GM12892 (cell line): Measurements from ENCODE around the gene SPIRE1.

ENCODE experiments used
- DNase-seq: peaks from one replicate; pipeline ENCODE4 v3.0.0; 2011; ENCODE audit not compliant: insufficient read length
- FAIRE-seq: peaks from 2 replicates; lab custom pipeline; 2011; peaks lifted over from hg19 to GRCh38; lab: Jason Lieb, UNC
- POLR2A ChIP-seq: IDR thresholded peaks from 2 replicates; pipeline ENCODE4 v1.6.1; 2011; ENCODE audit warnings: low read depth, low read length, control low read depth
- POLR2AphosphoS5 ChIP-seq: IDR thresholded peaks from 2 replicates; pipeline ENCODE4 v1.6.1; 2011; ENCODE audit warnings: low read depth, low read length, control low read depth
- TAF1 ChIP-seq: IDR thresholded peaks from 2 replicates; pipeline ENCODE4 v1.6.1; 2011; ENCODE audit warnings: low read depth, mild to moderate bottlenecking, control low read depth, low read length, borderline replicate concordance

Gene SPIRE1

GRCh38 chr18:12410081-12410481 is 247.8 kb downstream of the SPIRE1 start:
- FAIRE-seq (no peak), DNase-seq (no peak)
- no peak for TF ChIP-seq POLR2AphosphoS5
- TF ChIP-seq POLR2A: no peak
- TF ChIP-seq TAF1: no peak

- no peak for FAIRE-seq
- no peak for DNase-seq
- TF ChIP-seq POLR2AphosphoS5: no peak
- TF ChIP-seq POLR2A: no peak
- no peak for TF ChIP-seq TAF1
Observed at GRCh38 chr18:12409469-12409868, 248.4 kb downstream of the SPIRE1 start.

GRCh38 chr18:12408247-12408869 is 249.5 kb downstream of the SPIRE1 start:
- TF ChIP-seq POLR2A: no peak
- no peak for TF ChIP-seq TAF1
- no peak for TF ChIP-seq POLR2AphosphoS5
- DNase-seq (peak; percentile 35), FAIRE-seq (peak; percentile 74)

GRCh38 chr18:12406371-12407111 is 251.4 kb downstream of the SPIRE1 start:
- FAIRE-seq (no peak), DNase-seq (no peak)
- TF ChIP-seq POLR2A (no peak), TAF1 (no peak), POLR2AphosphoS5 (no peak)

GRCh38 chr18:12405066-12405465 is 252.8 kb downstream of the SPIRE1 start:
- no peak for FAIRE-seq
- no peak for DNase-seq
- TF ChIP-seq POLR2AphosphoS5 (no peak), POLR2A (no peak), TAF1 (no peak)

- no peak for TF ChIP-seq POLR2AphosphoS5
- no peak for TF ChIP-seq TAF1
- TF ChIP-seq POLR2A: no peak
- FAIRE-seq (no peak), DNase-seq (no peak)
Observed at GRCh38 chr18:12403601-12404506, 254.1 kb downstream of the SPIRE1 start.

- TF ChIP-seq POLR2AphosphoS5 (no peak), POLR2A (no peak), TAF1 (no peak)
- DNase-seq: no peak
- no peak for FAIRE-seq
Observed at GRCh38 chr18:12401881-12402280, 256.0 kb downstream of the SPIRE1 start.

GRCh38 chr18:12399231-12399630 is 258.7 kb downstream of the SPIRE1 start:
- FAIRE-seq (no peak), DNase-seq (no peak)
- TF ChIP-seq POLR2A: no peak
- no peak for TF ChIP-seq POLR2AphosphoS5
- TF ChIP-seq TAF1: no peak

GRCh38 chr18:12398625-12399024 is 259.3 kb downstream of the SPIRE1 start:
- no peak for TF ChIP-seq POLR2A
- TF ChIP-seq POLR2AphosphoS5: no peak
- no peak for TF ChIP-seq TAF1
- no peak for DNase-seq
- no peak for FAIRE-seq

- FAIRE-seq (no peak), DNase-seq (no peak)
- TF ChIP-seq POLR2AphosphoS5 (no peak), POLR2A (no peak), TAF1 (no peak)
Observed at GRCh38 chr18:12397793-12398192, 260.1 kb downstream of the SPIRE1 start.

- TF ChIP-seq POLR2A (no peak), TAF1 (no peak), POLR2AphosphoS5 (no peak)
- no peak for DNase-seq
- no peak for FAIRE-seq
Observed at GRCh38 chr18:12397254-12397653, 260.7 kb downstream of the SPIRE1 start.
